ENCODE results near the gene SUGCT.

Gene SUGCT

GRCh38 chr7:40800771-40801170 lies 666.0 kb downstream of the SUGCT start:
- DNase-seq = no peak

DNA sequence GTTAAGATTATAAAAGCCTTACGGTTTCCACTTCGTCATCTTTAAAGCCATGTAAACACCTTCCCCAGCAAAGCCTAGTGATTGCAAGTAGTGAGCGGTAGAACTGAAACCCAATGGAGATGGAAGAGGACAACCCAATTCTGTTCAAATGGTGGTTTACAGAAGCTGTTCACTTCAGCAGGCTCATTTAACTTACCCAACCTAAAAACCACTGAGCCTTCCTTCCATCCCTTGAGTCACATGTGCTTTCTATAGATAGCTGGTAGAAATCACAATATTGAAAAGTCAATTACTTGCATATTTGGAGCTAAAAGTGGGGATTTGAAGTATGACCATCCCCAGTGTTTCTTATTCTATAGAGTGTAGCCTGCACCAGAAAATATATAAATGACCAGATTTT lies 667.7 kb downstream of the SUGCT start:
- no peak for DNase-seq

DNA sequence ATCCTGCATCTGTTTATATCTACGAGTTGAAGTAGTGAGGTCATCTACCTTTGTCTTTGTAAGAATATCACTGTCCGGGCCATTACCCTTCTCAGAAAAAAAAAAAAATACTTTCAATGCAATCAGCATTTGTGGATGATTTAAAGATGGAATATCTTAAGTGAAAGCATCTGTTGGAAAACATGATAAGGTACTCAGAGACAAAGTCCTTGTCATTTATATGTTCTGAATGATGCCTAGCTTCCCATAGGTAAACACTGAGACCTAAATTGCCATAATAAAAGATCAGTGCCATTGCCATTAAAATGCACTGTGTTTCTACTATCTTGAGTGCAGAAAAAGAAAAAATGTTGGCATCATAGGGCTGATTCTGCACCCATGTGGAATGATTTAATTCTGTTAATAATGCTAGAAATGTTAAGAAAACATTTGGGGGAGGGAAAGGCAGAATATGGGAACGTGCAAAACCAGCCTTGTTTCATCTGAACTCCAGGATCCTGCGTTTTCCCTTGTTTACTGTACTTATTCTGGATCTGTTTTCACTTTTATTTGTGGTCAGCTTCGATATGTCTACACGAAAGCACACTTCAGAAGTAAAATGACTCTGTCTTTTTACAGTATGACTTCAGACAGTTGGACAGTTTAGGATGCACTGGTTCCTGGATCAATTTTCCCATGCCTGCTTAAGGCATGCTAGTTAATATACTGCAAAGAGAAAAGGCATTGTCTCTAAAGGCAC lies 669.8 kb downstream of the SUGCT start:
- DNase-seq = no peak

DNA sequence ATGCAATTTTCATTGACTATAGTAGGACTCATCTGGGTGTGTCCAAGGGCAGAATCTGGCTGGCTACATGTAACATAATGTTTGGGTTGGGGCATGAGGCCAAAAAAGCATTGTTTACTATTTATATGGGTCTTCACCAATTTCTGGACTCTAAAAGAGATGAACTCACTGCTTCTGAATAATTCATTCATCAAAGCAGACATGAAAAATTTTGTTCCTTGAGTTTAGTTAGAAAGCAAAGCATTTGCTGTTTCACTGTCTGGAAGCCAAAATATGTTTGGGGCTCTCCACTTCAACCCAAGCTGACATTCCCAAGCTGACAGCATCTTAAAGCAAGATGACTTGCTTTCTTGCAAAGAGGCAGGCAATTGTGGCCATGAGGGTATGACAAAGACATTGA lies 670.6 kb downstream of the SUGCT start:
- DNase-seq = no peak

GRCh38 chr7:40808378-40808942 lies 673.7 kb downstream of the SUGCT start:
- no peak for DNase-seq

DNA sequence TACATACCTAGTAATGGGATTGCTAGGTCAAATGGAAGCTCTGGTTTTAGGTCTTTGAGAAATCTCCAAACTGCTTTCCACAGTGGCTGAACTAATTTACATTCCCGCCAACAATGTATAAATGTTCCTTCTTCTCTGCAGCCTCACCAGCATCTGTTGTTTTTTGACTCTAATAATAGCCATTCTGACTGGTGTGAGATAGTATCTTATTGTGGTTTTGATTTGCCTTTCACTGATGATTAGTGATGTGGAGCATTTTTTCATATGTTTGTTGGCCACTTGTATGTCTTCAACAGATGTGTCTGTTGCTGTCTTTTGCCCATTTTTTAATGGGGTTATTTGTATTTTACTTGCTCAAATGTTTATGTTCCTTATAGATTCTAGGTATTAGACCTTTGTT lies 675.5 kb downstream of the SUGCT start:
- DNase-seq = no peak

GRCh38 chr7:40811666-40812065 lies 676.9 kb downstream of the SUGCT start:
- DNase-seq = no peak

- no peak for DNase-seq
These were observed 680.2 kb downstream of the SUGCT start for GRCh38 chr7:40815022-40815421.

DNA sequence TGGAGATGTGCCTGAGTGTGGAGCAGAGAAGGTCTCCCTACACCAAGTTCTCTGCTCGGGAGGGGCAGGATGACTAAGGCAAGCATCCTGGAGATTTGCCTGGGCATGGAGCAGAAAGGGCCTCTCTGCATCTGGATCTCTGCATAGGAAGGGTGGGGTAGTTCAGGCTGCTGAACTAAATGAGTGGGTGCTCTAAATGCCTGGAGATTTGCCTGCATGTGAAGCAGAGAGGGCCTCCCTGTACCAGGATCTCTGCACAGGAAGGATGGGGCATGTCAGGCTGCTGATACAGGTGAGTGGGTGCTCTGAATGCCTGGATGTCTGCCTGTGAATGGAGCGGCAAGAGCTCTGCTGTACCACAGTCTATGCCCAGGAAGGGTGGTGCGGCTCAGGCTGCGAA lies 680.7 kb downstream of the SUGCT start:
- DNase-seq = no peak

DNA sequence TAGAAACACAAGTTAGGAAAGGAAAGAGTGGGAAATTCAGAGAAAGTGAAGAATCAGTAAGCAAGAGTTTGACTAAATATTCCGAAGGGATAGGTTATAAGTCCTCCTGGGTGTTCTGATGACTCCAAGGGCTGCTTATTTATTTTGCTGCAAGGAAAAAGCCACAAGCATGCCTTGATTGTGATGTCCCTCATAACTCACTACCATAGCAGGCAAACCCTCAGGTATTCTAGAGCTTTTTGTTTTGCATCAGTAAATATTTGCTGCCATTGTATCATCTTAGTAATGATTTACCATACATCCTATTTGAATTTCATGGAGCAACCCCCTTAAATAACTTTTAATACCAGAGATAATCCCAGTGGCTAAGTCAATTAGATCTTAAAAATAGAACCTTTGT lies 688.1 kb downstream of the SUGCT start:
- no peak for DNase-seq

DNA sequence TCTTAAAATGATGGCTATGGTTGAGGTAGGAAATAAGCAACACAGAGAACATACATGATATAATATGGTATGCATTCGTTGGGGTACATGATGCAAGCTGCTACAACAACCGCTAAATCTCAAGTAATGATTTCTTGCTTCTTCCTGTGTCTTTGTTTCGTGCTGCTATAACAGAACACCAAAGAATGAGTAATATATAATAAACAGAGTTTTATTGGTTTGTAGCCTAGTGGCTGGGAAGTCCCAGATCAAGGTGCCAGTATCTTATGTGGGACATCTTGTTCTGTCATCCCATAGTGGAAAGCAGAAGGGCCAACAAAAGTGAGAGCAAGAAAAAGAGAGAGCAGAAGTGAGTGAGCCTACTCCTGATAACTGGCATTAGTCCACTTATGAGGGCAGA lies 689.7 kb downstream of the SUGCT start:
- DNase-seq = no peak

DNA sequence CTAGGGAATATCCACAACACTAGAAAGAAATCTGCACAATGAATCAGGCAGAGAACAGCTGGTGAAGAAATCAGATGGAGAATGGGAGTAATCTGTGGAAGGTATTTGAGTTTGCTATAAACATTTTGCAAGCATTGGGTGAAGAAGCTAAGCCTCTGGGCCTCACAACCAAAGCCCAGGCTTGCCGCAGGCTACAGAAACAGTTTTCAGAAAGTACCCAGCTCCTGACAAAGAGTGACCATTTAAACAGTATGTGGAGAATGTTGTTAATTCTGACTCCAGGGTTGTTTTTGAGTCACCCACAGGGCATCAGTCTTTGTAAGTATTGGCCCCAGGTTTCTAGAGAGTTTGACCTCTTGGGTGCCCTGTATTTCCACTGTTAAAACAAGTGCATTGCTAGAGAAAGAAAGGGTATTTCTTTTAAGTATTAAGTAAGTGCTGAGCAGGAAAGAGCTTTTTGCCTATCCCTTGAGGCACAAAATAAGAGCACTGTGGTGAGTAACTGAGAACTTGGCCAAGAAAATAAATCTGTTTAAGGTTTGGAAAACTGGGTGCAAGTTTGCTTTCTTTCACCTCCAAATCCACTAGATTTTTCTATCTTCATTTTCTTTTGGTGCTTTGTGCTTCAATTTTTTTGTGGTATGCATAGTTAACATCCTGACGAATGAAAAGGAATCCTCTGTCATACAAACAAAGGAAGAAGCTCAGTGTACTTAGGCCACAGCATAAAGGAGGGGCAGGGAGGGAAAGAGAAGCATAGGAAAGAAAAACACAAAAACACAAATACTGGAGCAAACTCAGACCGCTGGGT lies 691.8 kb downstream of the SUGCT start:
- DNase-seq = no peak

DNA sequence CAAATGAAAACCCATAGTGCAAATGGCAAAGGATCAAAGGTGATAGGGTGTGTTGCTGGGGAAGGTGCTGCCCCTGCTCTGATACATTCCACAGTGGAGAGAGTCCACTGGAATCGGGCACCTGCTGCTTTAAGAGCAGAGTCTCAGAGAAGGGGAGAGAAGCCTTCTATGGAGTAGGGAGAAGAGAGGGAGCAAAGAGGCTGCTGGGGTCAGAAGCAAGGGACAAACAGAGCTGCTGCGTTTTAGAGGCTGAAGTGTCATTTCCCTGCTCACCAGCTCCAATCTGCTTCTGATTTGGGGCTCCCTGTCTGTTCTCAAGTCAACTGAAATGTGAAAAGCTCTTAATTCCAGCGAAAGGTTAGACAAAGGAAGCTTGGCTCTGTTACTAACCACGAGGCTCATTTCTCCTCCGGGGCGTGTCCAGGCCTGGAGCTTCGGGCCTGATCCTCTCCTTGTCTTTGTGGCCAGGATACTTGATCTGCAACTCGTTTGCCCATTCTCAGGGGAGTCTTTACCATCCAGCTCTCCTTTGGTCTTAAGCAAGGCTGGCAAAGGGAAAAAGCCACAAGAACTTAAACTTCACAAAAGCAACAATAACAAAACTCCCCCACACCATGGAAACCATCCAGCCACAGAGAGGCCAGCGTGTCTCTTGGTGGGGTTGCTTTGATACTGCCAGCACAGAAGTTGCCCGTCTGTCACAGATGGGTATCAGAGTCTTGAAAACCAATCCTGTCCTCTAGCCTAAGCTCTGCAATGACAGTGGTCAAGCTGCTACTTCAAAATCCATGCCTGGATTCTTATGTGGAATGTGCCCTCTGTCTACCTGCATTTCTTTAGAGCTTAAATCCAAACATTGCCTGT lies 692.6 kb downstream of the SUGCT start:
- no peak for DNase-seq

- no peak for DNase-seq
These were observed 694.1 kb downstream of the SUGCT start for GRCh38 chr7:40828686-40829600.

DNA sequence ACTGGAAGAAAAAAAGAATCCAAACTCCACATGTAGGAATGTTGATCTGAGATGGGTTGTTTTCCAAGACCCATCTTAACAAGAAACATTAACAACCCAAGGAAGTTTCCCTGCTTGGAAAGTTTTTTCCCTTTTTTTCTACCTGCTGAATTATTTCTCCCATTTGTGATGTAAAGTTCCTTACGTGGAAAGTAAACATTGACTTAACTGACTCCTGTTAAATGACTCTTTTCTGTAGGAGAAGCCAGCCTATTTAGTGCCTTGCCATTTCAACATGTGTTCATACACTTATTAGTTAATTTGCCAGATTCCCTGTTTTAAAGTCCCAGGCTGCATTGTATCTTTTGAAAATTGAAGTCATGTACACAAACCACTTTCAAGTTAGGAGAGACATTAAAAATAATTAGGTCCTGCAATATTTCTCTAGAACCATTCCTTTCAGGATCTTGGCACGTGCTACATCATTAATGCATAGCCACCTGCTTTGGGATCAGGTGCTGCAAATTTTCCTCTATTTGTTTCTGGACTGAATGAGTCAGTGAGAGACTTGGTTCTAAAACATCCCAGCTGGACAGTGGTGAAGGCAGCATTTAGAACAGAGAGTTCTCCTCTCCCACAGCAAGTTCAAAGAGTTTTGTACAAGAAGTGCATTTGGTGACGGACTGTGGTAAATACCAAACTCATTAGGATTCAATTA lies 698.5 kb downstream of the SUGCT start:
- DNase-seq = no peak

DNA sequence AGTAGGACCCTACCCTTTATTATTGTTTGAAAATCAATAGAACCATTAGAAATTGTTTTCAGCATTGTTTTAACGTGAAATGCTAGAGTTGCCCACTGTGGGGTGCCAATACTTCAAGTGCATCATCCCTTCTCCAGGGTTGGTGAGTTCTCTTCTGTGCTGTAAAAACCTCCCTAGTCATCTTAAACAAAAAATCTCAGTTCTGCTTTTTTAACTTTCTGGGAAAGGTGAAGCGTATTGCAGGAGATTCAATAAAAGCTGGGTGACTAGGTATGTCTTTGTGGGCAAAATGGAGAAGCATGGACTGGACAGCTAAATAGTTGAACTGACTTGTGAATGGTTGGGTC lies 699.1 kb downstream of the SUGCT start:
- DNase-seq = no peak

DNA sequence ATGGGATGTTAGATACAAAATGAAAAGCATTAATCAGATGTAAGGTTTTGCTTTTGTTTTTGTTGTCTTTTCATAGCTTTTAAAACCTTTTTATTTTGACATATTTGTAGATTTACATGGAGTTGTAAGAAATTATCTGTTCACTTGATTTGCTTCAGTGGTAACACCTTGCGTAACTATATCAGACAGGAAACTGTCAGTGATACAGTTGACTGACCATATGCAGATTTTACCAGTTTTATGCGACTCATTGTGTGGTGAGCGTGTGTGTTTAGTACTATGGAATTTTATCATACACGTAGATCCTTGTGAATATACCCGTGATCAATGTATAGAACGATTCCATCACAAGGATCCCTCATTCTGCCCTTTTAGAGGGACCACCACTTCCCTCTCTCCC lies 701.4 kb downstream of the SUGCT start:
- no peak for DNase-seq

- DNase-seq = no peak
These were observed 705.1 kb downstream of the SUGCT start for GRCh38 chr7:40839881-40840280.

DNA sequence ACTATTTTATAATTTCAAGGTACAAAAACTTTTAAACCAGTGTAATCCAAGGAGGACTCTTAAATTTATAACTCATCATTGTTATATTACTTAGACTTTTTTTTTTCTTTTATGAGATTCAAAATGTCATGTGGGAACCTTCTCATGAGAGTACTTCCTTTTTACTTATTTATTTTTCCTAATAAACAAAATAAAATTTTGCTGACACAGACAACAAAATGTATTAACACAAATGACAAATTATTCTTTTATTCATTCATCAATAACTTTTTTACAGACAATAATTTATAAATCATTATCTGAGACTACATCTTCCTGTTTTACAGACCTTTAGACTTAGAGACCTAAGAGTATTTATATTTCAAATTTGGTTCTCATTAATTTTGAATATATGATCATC lies 706.2 kb downstream of the SUGCT start:
- DNase-seq = no peak

DNA sequence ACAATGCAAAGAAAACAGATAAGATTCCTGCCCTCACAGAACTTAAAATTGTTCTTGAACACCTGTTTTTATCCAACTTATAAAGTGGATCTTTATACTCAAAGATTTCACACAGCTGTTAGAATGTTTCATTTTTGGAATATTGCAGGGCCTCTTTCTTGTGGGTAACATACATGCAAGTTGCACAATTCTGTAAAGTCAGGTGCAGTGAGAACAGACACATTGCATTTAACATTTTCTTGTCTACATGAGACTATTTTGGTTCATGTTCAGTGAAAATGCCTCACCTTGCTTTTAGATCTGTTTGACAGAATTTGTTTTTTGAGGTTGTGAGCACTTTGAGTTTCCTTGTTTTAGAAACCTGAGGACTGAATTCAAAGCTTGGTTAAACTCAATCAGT lies 707.8 kb downstream of the SUGCT start:
- no peak for DNase-seq

DNA sequence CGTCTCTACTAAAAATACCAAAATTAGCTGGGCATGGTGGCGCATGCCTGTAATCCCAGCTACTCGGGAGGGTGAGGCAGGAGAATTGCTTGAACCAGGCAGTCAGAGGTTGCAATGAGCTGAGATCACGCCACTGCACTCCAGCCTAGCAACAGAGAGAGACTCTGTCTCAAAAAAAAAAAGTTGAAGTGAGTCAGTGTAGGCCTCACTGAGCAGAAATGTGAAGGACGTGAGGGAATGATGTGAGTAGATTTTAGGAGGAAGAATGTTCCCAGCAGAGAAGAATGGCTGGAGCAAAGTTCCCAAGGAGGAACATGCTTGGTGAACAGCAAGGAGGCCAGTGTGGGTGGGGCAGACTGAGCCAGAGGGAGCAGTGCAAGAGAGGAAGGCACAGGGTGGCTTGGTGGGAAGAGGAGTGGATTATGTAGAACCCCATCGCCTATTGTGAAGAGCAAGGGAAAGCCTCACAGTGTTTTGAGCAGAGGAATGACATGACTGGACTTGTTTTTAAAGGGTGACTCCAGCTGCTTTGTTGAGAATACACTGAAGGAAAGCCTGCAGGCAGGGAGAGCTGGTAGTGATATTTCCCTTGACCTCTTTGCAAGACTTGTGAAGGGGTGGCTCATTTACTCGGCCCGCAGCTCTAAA lies 708.7 kb downstream of the SUGCT start:
- no peak for DNase-seq

Measured in NCI-H187 (cell line).